Mesangial cell (primary cell): ENCODE results near the gene NEDD9. TPM values are rescaled to one million over a fixed set of nuclear protein-coding genes. Genes with fewer than 3 reads are reported as not detected.

ENCODE experiments used
- total RNA-seq: library from RNA; depleted of rRNA; stranded (reverse); fragments of >200 nt; gene quantifications from 2 replicates; pipeline ENCODE4 v1.2.3, GENCODE V29; 2015

The NEDD9 gene, protein sequence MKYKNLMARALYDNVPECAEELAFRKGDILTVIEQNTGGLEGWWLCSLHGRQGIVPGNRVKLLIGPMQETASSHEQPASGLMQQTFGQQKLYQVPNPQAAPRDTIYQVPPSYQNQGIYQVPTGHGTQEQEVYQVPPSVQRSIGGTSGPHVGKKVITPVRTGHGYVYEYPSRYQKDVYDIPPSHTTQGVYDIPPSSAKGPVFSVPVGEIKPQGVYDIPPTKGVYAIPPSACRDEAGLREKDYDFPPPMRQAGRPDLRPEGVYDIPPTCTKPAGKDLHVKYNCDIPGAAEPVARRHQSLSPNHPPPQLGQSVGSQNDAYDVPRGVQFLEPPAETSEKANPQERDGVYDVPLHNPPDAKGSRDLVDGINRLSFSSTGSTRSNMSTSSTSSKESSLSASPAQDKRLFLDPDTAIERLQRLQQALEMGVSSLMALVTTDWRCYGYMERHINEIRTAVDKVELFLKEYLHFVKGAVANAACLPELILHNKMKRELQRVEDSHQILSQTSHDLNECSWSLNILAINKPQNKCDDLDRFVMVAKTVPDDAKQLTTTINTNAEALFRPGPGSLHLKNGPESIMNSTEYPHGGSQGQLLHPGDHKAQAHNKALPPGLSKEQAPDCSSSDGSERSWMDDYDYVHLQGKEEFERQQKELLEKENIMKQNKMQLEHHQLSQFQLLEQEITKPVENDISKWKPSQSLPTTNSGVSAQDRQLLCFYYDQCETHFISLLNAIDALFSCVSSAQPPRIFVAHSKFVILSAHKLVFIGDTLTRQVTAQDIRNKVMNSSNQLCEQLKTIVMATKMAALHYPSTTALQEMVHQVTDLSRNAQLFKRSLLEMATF
- total RNA-seq: 18.7 and 31.8 TPM in 2 replicates

DNA sequence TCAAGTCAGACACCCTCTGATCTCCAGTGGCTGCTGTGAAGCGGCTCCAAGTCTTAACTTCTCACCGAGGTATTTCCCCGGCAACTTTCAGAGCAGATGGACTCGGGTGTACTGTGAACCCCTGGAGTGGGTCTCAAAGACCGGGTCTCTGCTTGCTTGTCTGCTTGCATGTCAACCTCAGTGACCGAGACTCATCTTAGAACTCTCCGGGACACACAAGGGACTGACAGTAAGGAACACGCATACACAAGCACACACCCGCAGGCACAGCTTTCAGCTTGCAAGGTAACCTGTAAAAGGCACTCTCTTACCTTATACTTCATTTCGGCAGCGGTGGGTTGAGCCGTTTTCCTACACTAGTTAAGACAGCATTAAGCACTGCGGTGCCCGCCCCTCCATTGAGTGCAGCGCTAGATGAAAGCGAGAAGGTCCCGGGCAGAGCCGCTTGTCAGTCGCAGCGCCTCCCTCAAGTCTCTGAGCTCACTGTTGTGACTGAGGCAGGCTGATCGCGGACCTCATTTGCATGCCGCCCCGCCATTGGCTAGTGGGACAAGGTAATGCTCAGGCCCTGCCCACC, at the start of gene NEDD9:
Gene NEDD9 (minus strand): TSS at position 476 of the 577 bp plus-strand sequence. CDS start 153 bp downstream, at position 323.

Other genes starting within 250 kb of the NEDD9 start
- under 0.01 and 1.3 TPM in 2 replicates for gene ELOVL2, start 188.4 kb downstream of the NEDD9 start, total RNA-seq
- gene SMIM13, start 138.8 kb downstream of the NEDD9 start, total RNA-seq: 6.8 and 9.8 TPM in 2 replicates
- gene ERVFRD-1, start 120.9 kb downstream of the NEDD9 start, total RNA-seq: not detected in 2 replicates